Stomach (tissue), 4 donors: ENCODE measurements around the gene ADRA2C.

Experiments used
- CTCF ChIP-seq, 7 experiments: fragments of 450-650 bp in 4 of 7; fragments of 200-600 bp in 3 of 7; sonication (generic) in 3 of 7; IDR thresholded peaks; one replicate each; pipeline ENCODE4 v1.5.1; 2016 to 2019; ENCODE audit warnings: antibody characterized with exemption in 7 of 7, control low read depth in 2 of 7, mild to moderate bottlenecking in 1 of 7
- EP300 ChIP-seq: sonication (generic); formaldehyde crosslinking; IDR thresholded peaks from one replicate; pipeline ENCODE4 v1.6.1; 2017; ENCODE audit warnings: antibody characterized with exemption
- POLR2A ChIP-seq, 4 donors: fragments of 450-650 bp; IDR thresholded peaks; one replicate each; pipeline ENCODE4 v1.6.1; 2016; ENCODE audit warnings: antibody characterized with exemption in 4 of 4, control low read depth in 2 of 4, mild to moderate bottlenecking in 1 of 4, moderate library complexity in 1 of 4

DNA sequence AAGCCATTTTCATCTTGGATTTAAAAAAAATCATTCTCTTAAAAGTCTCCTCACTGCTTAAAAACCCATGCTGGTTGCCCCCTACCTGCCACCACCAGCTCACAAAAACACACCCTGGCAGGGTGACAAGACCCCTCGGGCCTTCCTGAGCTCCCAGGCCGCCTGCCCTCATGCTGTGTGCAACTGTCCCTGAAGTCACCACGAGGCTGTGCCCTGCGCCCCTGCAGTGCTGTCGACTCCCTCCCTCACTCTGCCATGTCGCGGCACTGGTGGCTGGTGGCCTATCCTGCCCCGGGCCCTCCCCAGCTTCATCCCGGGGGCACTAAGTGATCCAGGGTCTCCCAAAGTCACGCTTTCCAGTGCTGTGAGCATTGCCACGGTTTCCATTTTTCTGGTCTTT lies 46.3 kb upstream of the ADRA2C start:
- TF ChIP-seq POLR2A (IDR thresholded peaks at IDR 0.05) (no peak), CTCF (IDR thresholded peaks at IDR 0.05) (no peak), EP300 (no peak)
